HG02759 (cell line): Measurements from ENCODE around the gene P4HA1.
"Not testable (repeated sequence)": the region's sequence is repeated elsewhere in the genome, so short reads cannot be mapped to it uniquely, and the experiment has no call there.

ENCODE experiments used
- ATAC-seq: cut with Tn5 transposase; IDR thresholded peaks from one replicate; pipeline ENCODE4 v1.9.1; 2021; ENCODE audit warnings: mild to moderate bottlenecking, moderate library complexity; ENCODE audit not compliant: unreplicated experiment

Gene P4HA1

GRCh38 chr10:73043766-73044377 lies 52.8 kb downstream of the P4HA1 start:
- no peak for ATAC-seq

GRCh38 chr10:73043319-73043718 lies 53.3 kb downstream of the P4HA1 start:
- no peak for ATAC-seq

- no peak for ATAC-seq
These were observed 54.5 kb downstream of the P4HA1 start for GRCh38 chr10:73042130-73042529.

- ATAC-seq, result no peak
These were observed 57.0 kb downstream of the P4HA1 start for GRCh38 chr10:73039635-73040034.

- ATAC-seq, result not testable (repeated sequence)
These were observed 60.4 kb downstream of the P4HA1 start for GRCh38 chr10:73036285-73036684.

- ATAC-seq, result no peak
These were observed 64.1 kb downstream of the P4HA1 start for GRCh38 chr10:73032536-73032935.

- not testable (repeated sequence) for ATAC-seq
These were observed 70.0 kb downstream of the P4HA1 start for GRCh38 chr10:73026623-73027022.

GRCh38 chr10:73023455-73024070 lies 73.1 kb downstream of the P4HA1 start:
- ATAC-seq, result not testable (repeated sequence)

- not testable (repeated sequence) for ATAC-seq
These were observed 73.7 kb downstream of the P4HA1 start for GRCh38 chr10:73022961-73023360.

GRCh38 chr10:73021538-73022164 lies 75.0 kb downstream of the P4HA1 start:
- ATAC-seq, result not testable (repeated sequence)

GRCh38 chr10:73021050-73021449 lies 75.6 kb downstream of the P4HA1 start:
- ATAC-seq, result no peak

GRCh38 chr10:73019100-73019499 lies 77.6 kb downstream of the P4HA1 start:
- no peak for ATAC-seq

- ATAC-seq, result no peak
These were observed 78.0 kb downstream of the P4HA1 start for GRCh38 chr10:73018632-73019031.

GRCh38 chr10:73017955-73018480 lies 78.6 kb downstream of the P4HA1 start:
- ATAC-seq, result no peak

GRCh38 chr10:73015779-73016178 lies 80.9 kb downstream of the P4HA1 start:
- no peak for ATAC-seq

GRCh38 chr10:73003822-73004221 lies 92.8 kb downstream of the P4HA1 start:
- ATAC-seq, result no peak

- ATAC-seq, result no peak
These were observed 95.7 kb downstream of the P4HA1 start for GRCh38 chr10:73000973-73001372.

GRCh38 chr10:72997099-72997498 lies 99.6 kb downstream of the P4HA1 start:
- ATAC-seq, result no peak

- ATAC-seq, result not testable (repeated sequence)
These were observed 101.2 kb downstream of the P4HA1 start for GRCh38 chr10:72995459-72995858.

GRCh38 chr10:72989771-72990170 lies 106.9 kb downstream of the P4HA1 start:
- not testable (repeated sequence) for ATAC-seq

GRCh38 chr10:72984618-72985017 lies 112.0 kb downstream of the P4HA1 start:
- ATAC-seq, result not testable (repeated sequence)
